ENCODE data around the gene UBAP1. TPM values are rescaled to one million over a fixed set of nuclear protein-coding genes. Genes with fewer than 3 reads are reported as not detected.
"Not testable (repeated sequence)": the region's sequence is repeated elsewhere in the genome, so short reads cannot be mapped to it uniquely, and the experiment has no call there.

UBAP1 gene
- total RNA-seq, 2 experiments from 2014 or later = 47.1 to 50.4 TPM

DNA sequence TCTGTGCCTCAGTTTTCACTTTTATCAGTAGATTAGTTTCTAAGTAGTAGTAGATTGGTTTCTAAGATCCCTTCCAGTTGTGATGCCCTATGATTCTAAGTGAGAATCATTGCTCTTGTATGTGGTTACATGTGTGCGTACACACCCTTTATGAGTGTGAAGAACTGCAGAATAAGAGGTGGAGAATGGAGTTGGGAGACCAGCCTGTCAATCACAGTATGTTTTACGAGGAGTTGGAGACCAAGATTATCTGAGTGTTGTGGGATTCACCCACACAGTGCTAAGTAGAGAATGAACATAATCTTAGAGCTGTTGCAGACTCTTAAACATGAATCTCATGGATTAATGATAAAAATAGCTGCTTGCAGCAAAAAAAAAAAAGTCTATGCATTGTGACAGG lies 112.6 kb downstream of the UBAP1 start:
- DNase-seq = no peak
- intact Hi-C loops (cut with DNase I, micrococcal nuclease) = no loop called here
- H3K36me3 ChIP-seq (ENCODE audit: insufficient read depth, low read length) = no peaks in the 10 kb centered on the region
- no peaks in the 10 kb centered on the region for H3K4me1 ChIP-seq (ENCODE audit: insufficient read depth, low read length)
- H3K27ac ChIP-seq (ENCODE audit: low read depth in 1 of 2, low read length in 2 of 2) = no peak overlapping the region
- H3K27me3 Mint-ChIP-seq = no peaks in the 10 kb centered on the region
- H3K36me3 Mint-ChIP-seq (ENCODE audit: low read depth) = no peaks in the 10 kb centered on the region
- H3K4me3 ChIP-seq (ENCODE audit: low read length) = no peak overlapping the region
- TF ChIP-seq, protein P1, sequence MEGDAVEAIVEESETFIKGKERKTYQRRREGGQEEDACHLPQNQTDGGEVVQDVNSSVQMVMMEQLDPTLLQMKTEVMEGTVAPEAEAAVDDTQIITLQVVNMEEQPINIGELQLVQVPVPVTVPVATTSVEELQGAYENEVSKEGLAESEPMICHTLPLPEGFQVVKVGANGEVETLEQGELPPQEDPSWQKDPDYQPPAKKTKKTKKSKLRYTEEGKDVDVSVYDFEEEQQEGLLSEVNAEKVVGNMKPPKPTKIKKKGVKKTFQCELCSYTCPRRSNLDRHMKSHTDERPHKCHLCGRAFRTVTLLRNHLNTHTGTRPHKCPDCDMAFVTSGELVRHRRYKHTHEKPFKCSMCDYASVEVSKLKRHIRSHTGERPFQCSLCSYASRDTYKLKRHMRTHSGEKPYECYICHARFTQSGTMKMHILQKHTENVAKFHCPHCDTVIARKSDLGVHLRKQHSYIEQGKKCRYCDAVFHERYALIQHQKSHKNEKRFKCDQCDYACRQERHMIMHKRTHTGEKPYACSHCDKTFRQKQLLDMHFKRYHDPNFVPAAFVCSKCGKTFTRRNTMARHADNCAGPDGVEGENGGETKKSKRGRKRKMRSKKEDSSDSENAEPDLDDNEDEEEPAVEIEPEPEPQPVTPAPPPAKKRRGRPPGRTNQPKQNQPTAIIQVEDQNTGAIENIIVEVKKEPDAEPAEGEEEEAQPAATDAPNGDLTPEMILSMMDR (IDR thresholded peaks at IDR 0.05) = no peak
- no peaks in the 10 kb centered on the region for H3K27me3 ChIP-seq (ENCODE audit: control insufficient read depth in 1 of 2, insufficient read depth in 2 of 2, low read length in 2 of 2)
- POLR2A ChIA-PET = no interaction called here
- H3K9me3 ChIP-seq (ENCODE audit: control insufficient read depth in 1 of 2, insufficient read depth in 1 of 2, low read length in 2 of 2) = no peaks in the 10 kb centered on the region
- ATAC-seq (ENCODE audit: poor library complexity) = no peak
- H3K27ac Mint-ChIP-seq = no peak overlapping the region
- H3K4me1 Mint-ChIP-seq (ENCODE audit: low read depth) = no peaks in the 10 kb centered on the region
- H3K9me3 Mint-ChIP-seq = no peaks in the 10 kb centered on the region
- H3K4me3 Mint-ChIP-seq = no peak overlapping the region
- CTCF ChIA-PET = no interaction called here

GRCh38 chr9:34292552-34292951 lies 113.7 kb downstream of the UBAP1 start:
- Mint-ChIP-seq H3K4me1 (ENCODE audit: low read depth) (no peaks in the 10 kb centered on the region), H3K36me3 (ENCODE audit: low read depth) (no peaks in the 10 kb centered on the region), H3K9me3 (no peaks in the 10 kb centered on the region), H3K4me3 (no peak overlapping the region), H3K27me3 (no peaks in the 10 kb centered on the region), H3K27ac (no peak overlapping the region)
- no peak for ATAC-seq (ENCODE audit: poor library complexity)
- ChIA-PET CTCF (interaction anchor here (1.3 kb wide), 1 partner anchor 11 kb away, joined by 3 read pairs; no protein-coding TSS in a partner anchor), POLR2A (interaction anchor here (0.9 kb wide), 1 partner anchor 29 kb away, joined by 4 read pairs; no protein-coding TSS in a partner anchor)
- Histone ChIP-seq H3K36me3 (ENCODE audit: insufficient read depth, low read length) (no peaks in the 10 kb centered on the region), H3K27me3 (ENCODE audit: control insufficient read depth in 1 of 2, insufficient read depth in 2 of 2, low read length in 2 of 2) (no peaks in the 10 kb centered on the region), H3K4me3 (ENCODE audit: low read length) (no peak overlapping the region), H3K9me3 (ENCODE audit: control insufficient read depth in 1 of 2, insufficient read depth in 1 of 2, low read length in 2 of 2) (no peaks in the 10 kb centered on the region), H3K27ac (ENCODE audit: low read depth in 1 of 2, low read length in 2 of 2) (no peak overlapping the region), H3K4me1 (ENCODE audit: insufficient read depth, low read length) (no peaks in the 10 kb centered on the region)
- intact Hi-C loops (cut with DNase I, micrococcal nuclease) = no loop called here
- no peak for DNase-seq
- TF ChIP-seq, protein P1 (IDR thresholded peaks at IDR 0.05) = no peak

GRCh38 chr9:34301064-34301463 lies 122.2 kb downstream of the UBAP1 start:
- H3K4me3 Mint-ChIP-seq; H3K4me3 ChIP-seq (ENCODE audit: low read length); H3K27ac Mint-ChIP-seq; H3K36me3 ChIP-seq (ENCODE audit: insufficient read depth, low read length); H3K27me3 ChIP-seq (ENCODE audit: control insufficient read depth in 1 of 2, insufficient read depth in 2 of 2, low read length in 2 of 2); DNase-seq; H3K27ac ChIP-seq (ENCODE audit: low read depth in 1 of 2, low read length in 2 of 2); H3K9me3 ChIP-seq (ENCODE audit: control insufficient read depth in 1 of 2, insufficient read depth in 1 of 2, low read length in 2 of 2); ATAC-seq (ENCODE audit: poor library complexity); H3K27me3 Mint-ChIP-seq; POLR2A ChIA-PET; intact Hi-C loops (cut with DNase I, micrococcal nuclease); H3K36me3 Mint-ChIP-seq (ENCODE audit: low read depth); H3K4me1 ChIP-seq (ENCODE audit: insufficient read depth, low read length); CTCF ChIA-PET; H3K4me1 Mint-ChIP-seq (ENCODE audit: low read depth); H3K9me3 Mint-ChIP-seq: not testable (repeated sequence)

Other genes with a start within 250 kb of the UBAP1 start
- gene UBAP2, start 130.2 kb upstream of the UBAP1 start, total RNA-seq = 10 to 100 TPM; 24.7 to 26.5 TPM
- gene DCAF12, start 52.3 kb upstream of the UBAP1 start, total RNA-seq = 1 to 10 TPM; 5.4 to 5.9 TPM
- under 1 TPM; 0.05 to 0.14 TPM for gene KIF24, start 150.2 kb downstream of the UBAP1 start, total RNA-seq
- 1 to 10 TPM; 4.5 to 7.2 TPM for gene NUDT2, start 150.5 kb downstream of the UBAP1 start, total RNA-seq
- gene MYORG, start 197.9 kb downstream of the UBAP1 start, total RNA-seq = under 1 TPM; 0.42 to 0.58 TPM